ENCODE data around the gene EXOC1L. TPM values are rescaled to one million over a fixed set of nuclear protein-coding genes. Genes with fewer than 3 reads are reported as not detected.

Gene EXOC1L
- total RNA-seq, 1 donor from 2014 or later = not detected

- Mint-ChIP-seq H3K36me3 (ENCODE audit: insufficient read depth) (no peaks in the 10 kb centered on the region), H3K4me1 (ENCODE audit: low read depth) (no peaks in the 10 kb centered on the region), H3K27ac (no peak overlapping the region), H3K27me3 (peaks cover 12% of the 10 kb centered on the region), H3K4me3 (ENCODE audit: low read depth) (no peak overlapping the region), H3K9me3 (ENCODE audit: low read depth) (no peaks in the 10 kb centered on the region)
- no peak for TF ChIP-seq CTCF (IDR thresholded peaks at IDR 0.05; ENCODE audit: unreplicated experiment)
- DNase-seq (ENCODE audit: low spot score, unreplicated experiment) = no peak
Measured at GRCh38 chr4:55784747-55785146, 34.8 kb upstream of the EXOC1L start.

GRCh38 chr4:55791666-55792065 is 27.9 kb upstream of the EXOC1L start:
- DNase-seq (ENCODE audit: low spot score, unreplicated experiment) = no peak
- H3K9me3 Mint-ChIP-seq (ENCODE audit: low read depth) = no peaks in the 10 kb centered on the region
- no peak for TF ChIP-seq CTCF (IDR thresholded peaks at IDR 0.05; ENCODE audit: unreplicated experiment)
- H3K27ac Mint-ChIP-seq = peak overlapping the region; percentile 23
- H3K27me3 Mint-ChIP-seq = no peaks in the 10 kb centered on the region
- no peaks in the 10 kb centered on the region for H3K36me3 Mint-ChIP-seq (ENCODE audit: insufficient read depth)
- H3K4me3 Mint-ChIP-seq (ENCODE audit: low read depth) = no peak overlapping the region
- H3K4me1 Mint-ChIP-seq (ENCODE audit: low read depth) = peaks cover 10% of the 10 kb centered on the region

GRCh38 chr4:55793479-55793878 is 26.1 kb upstream of the EXOC1L start:
- DNase-seq (ENCODE audit: low spot score, unreplicated experiment) = no peak
- Mint-ChIP-seq H3K36me3 (ENCODE audit: insufficient read depth) (no peaks in the 10 kb centered on the region), H3K27ac (no peak overlapping the region), H3K9me3 (ENCODE audit: low read depth) (no peaks in the 10 kb centered on the region), H3K27me3 (no peaks in the 10 kb centered on the region), H3K4me3 (ENCODE audit: low read depth) (no peak overlapping the region), H3K4me1 (ENCODE audit: low read depth) (peaks cover 10% of the 10 kb centered on the region)
- TF ChIP-seq CTCF (IDR thresholded peaks at IDR 0.05; ENCODE audit: unreplicated experiment) = no peak

GRCh38 chr4:55794053-55794452 is 25.5 kb upstream of the EXOC1L start:
- TF ChIP-seq CTCF (IDR thresholded peaks at IDR 0.05; ENCODE audit: unreplicated experiment) = no peak
- no peak overlapping the region for H3K27ac Mint-ChIP-seq
- no peaks in the 10 kb centered on the region for H3K9me3 Mint-ChIP-seq (ENCODE audit: low read depth)
- H3K4me3 Mint-ChIP-seq (ENCODE audit: low read depth) = no peak overlapping the region
- H3K36me3 Mint-ChIP-seq (ENCODE audit: insufficient read depth) = no peaks in the 10 kb centered on the region
- H3K4me1 Mint-ChIP-seq (ENCODE audit: low read depth) = peaks cover 10% of the 10 kb centered on the region
- H3K27me3 Mint-ChIP-seq = no peaks in the 10 kb centered on the region
- no peak for DNase-seq (ENCODE audit: low spot score, unreplicated experiment)

- no peak for DNase-seq (ENCODE audit: low spot score, unreplicated experiment)
- peaks cover 10% of the 10 kb centered on the region for H3K4me1 Mint-ChIP-seq (ENCODE audit: low read depth)
- no peak overlapping the region for H3K4me3 Mint-ChIP-seq (ENCODE audit: low read depth)
- no peak overlapping the region for H3K27ac Mint-ChIP-seq
- TF ChIP-seq CTCF (IDR thresholded peaks at IDR 0.05; ENCODE audit: unreplicated experiment) = no peak
- H3K36me3 Mint-ChIP-seq (ENCODE audit: insufficient read depth) = no peaks in the 10 kb centered on the region
- H3K9me3 Mint-ChIP-seq (ENCODE audit: low read depth) = no peaks in the 10 kb centered on the region
- no peaks in the 10 kb centered on the region for H3K27me3 Mint-ChIP-seq
Measured at GRCh38 chr4:55795341-55795740, 24.2 kb upstream of the EXOC1L start.

Measured in progenitor cell of endocrine pancreas (in vitro differentiated cells).